Gastrocnemius medialis (tissue), 4 donors: ENCODE results near the gene TSPAN9. TPM values are rescaled to one million over a fixed set of nuclear protein-coding genes. Genes with fewer than 3 reads are reported as not detected.

Source experiments
- ATAC-seq, 2 donors: fragments of 150-250 bp; one replicate each; pipeline ENCODE4 v1.9.1; 2016
- DNase-seq, 2 donors: peaks; one replicate each; pipeline ENCODE4 v3.0.0-alpha.2; 2019
- H3K27ac ChIP-seq, 4 donors: fragments of 200-600 bp; sonication (generic); 1 replicate in 1 of 4; 2 replicates in 3 of 4; pipeline ENCODE4 v1.5.1; 2016 to 2018; ENCODE audit warnings: mild to moderate bottlenecking in 2 of 4, moderate library complexity in 1 of 4
- H3K27me3 ChIP-seq, 3 donors: fragments of 200-600 bp; sonication (generic) in 2 of 3; 1 replicate in 1 of 3; 2 replicates in 2 of 3; pipeline versions ENCODE4 v1.5.1 to v1.6.0; 2016 to 2019; ENCODE audit warnings: mild to moderate bottlenecking in 1 of 3, moderate library complexity in 1 of 3
- H3K36me3 ChIP-seq, 2 donors: fragments of 200-600 bp; sonication (generic) in 1 of 2; one replicate each; pipeline ENCODE4 v1.5.1; 2017 to 2018
- H3K4me1 ChIP-seq, 2 donors: fragments of 200-600 bp; sonication (generic) in 1 of 2; one replicate each; pipeline ENCODE4 v1.5.1; 2016 to 2017; ENCODE audit warnings: mild to moderate bottlenecking in 2 of 2
- H3K4me3 ChIP-seq, 4 donors: fragments of 200-600 bp; sonication (generic) in 3 of 4; 1 replicate in 1 of 4; 2 replicates in 3 of 4; pipeline ENCODE4 v1.5.1; 2016 to 2019; ENCODE audit warnings: mild to moderate bottlenecking in 2 of 4
- H3K9me3 ChIP-seq, 3 donors: fragments of 200-600 bp; sonication (generic) in 2 of 3; 1 replicate in 1 of 3; 2 replicates in 2 of 3; pipeline ENCODE4 v1.5.1; 2016 to 2019
- POLR2A ChIP-seq, 2 donors: fragments of 450-650 bp; IDR thresholded peaks; one replicate each; pipeline ENCODE4 v1.6.1; 2017; ENCODE audit warnings: antibody characterized with exemption in 2 of 2, mild to moderate bottlenecking in 2 of 2, moderate library complexity in 2 of 2
- in situ Hi-C, 4 donors: fragments of 200-750 bp; cut with MboI; loops; one replicate each; pipeline versions ENCODE4 v1.15.0 to v1.8.0; 2017; ENCODE audit warnings: low sequenced_read_pairs in 4 of 4
- intact Hi-C: fragments of 100-400 bp; cut with DNase I; formaldehyde crosslinking; loops from one replicate; pipeline ENCODE4 v1.15.1; 2023; ENCODE audit warnings: low total_unique reads
- total RNA-seq, 4 donors: library from RNA; depleted of rRNA; stranded (reverse); fragments of >200 nt; gene quantifications; one replicate each; pipeline versions ENCODE4 v1.1.0 to v1.2.3, GENCODE V29; 2016
- TF ChIP-seq, protein P1 (sequence below), 5 experiments: fragments of 450-650 bp in 3 of 5; fragments of 200-600 bp in 2 of 5; sonication (generic) in 2 of 5; IDR thresholded peaks in 4 of 5; conservative IDR thresholded peaks in 1 of 5; 1 replicate in 4 of 5; 2 replicates in 1 of 5; pipeline ENCODE4 v1.5.1; 2016 to 2019; ENCODE audit warnings: antibody characterized with exemption in 5 of 5, mild to moderate bottlenecking in 3 of 5, moderate library complexity in 3 of 5

The TSPAN9 gene
- total RNA-seq, 4 donors from 2014 or later: 4.7 to 9.4 (median 7.4) TPM

GRCh38 chr12:3269594-3269993 is 192.4 kb downstream of the TSPAN9 start:
- H3K4me3 ChIP-seq: no peak overlapping the region
- H3K9me3 ChIP-seq: no peaks in the 10 kb centered on the region
- peaks cover under 1 to 3% of the 10 kb centered on the region in 2 donors for H3K4me1 ChIP-seq
- DNase-seq (no peak), ATAC-seq (no peak)
- no peak overlapping the region for H3K27ac ChIP-seq
- no peaks in the 10 kb centered on the region for H3K36me3 ChIP-seq
- in situ Hi-C loops: loop anchor here in 2 of 4 donors (5.0 kb wide), 2 partner anchors 132 to 137 kb away; no protein-coding TSS in a partner anchor
- intact Hi-C loops: no loop called here
- TF ChIP-seq POLR2A (IDR thresholded peaks at IDR 0.05): no peak
- TF ChIP-seq, protein P1, sequence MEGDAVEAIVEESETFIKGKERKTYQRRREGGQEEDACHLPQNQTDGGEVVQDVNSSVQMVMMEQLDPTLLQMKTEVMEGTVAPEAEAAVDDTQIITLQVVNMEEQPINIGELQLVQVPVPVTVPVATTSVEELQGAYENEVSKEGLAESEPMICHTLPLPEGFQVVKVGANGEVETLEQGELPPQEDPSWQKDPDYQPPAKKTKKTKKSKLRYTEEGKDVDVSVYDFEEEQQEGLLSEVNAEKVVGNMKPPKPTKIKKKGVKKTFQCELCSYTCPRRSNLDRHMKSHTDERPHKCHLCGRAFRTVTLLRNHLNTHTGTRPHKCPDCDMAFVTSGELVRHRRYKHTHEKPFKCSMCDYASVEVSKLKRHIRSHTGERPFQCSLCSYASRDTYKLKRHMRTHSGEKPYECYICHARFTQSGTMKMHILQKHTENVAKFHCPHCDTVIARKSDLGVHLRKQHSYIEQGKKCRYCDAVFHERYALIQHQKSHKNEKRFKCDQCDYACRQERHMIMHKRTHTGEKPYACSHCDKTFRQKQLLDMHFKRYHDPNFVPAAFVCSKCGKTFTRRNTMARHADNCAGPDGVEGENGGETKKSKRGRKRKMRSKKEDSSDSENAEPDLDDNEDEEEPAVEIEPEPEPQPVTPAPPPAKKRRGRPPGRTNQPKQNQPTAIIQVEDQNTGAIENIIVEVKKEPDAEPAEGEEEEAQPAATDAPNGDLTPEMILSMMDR (IDR thresholded peaks at IDR 0.05 in 4 of 5, conservative IDR thresholded peaks at IDR 0.05 in 1 of 5): no peak
- H3K27me3 ChIP-seq: no peaks in the 10 kb centered on the region

- intact Hi-C loops: loop anchor here (5.0 kb wide), 1 partner anchor 39 kb away; no protein-coding TSS in a partner anchor
- no peak overlapping the region for H3K27ac ChIP-seq
Measured at GRCh38 chr12:3271146-3271545, 194.0 kb downstream of the TSPAN9 start.

DNA sequence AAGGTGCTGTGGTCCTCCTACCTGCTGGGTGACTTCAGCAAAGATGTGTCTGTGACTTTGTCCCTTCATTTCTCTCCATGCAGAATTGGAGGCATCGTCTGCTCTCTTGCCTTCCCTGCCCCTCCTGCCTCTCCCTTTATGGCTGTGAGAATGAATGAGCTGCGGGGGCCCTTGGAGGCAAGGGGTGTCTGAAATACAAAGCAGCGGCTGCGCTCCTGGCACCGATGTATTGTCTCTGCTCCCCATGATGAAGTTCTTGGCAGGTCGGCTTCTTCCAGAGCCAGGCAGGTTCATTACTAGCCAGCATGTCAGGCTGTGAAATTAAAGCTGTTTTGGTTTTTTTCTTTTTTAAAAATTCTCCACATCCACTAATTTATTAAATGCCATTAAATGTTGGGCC is 194.5 kb downstream of the TSPAN9 start:
- ATAC-seq (no peak), DNase-seq (no peak)
- H3K4me3 ChIP-seq: no peak overlapping the region
- intact Hi-C loops: loop anchor here (5.0 kb wide), 1 partner anchor 39 kb away; no protein-coding TSS in a partner anchor
- no peak overlapping the region for H3K27ac ChIP-seq
- H3K9me3 ChIP-seq: no peaks in the 10 kb centered on the region
- H3K36me3 ChIP-seq: no peaks in the 10 kb centered on the region
- in situ Hi-C loops: loop anchor here (5.0 to 10.0 kb wide), 2 partner anchors 134 to 197 kb away; partner anchors contain the start of gene TSPAN9 (in 4 of the 4)
- peaks cover 8 to 9% of the 10 kb centered on the region in 2 donors for H3K4me1 ChIP-seq
- no peaks in the 10 kb centered on the region for H3K27me3 ChIP-seq
- TF ChIP-seq, protein P1 (IDR thresholded peaks at IDR 0.05 in 4 of 5, conservative IDR thresholded peaks at IDR 0.05 in 1 of 5): no peak
- TF ChIP-seq POLR2A (IDR thresholded peaks at IDR 0.05): no peak

More at GRCh38 chr12:3271146-3271545, 194.0 kb downstream of the TSPAN9 start:
- no peaks in the 10 kb centered on the region for H3K9me3 ChIP-seq
- no peaks in the 10 kb centered on the region for H3K36me3 ChIP-seq
- no peak overlapping the region for H3K4me3 ChIP-seq
- TF ChIP-seq, protein P1 (IDR thresholded peaks at IDR 0.05 in 4 of 5, conservative IDR thresholded peaks at IDR 0.05 in 1 of 5): no peak
- no peak for TF ChIP-seq POLR2A (IDR thresholded peaks at IDR 0.05)
- no peaks in the 10 kb centered on the region for H3K27me3 ChIP-seq
- peaks cover 8 to 9% of the 10 kb centered on the region in 2 donors for H3K4me1 ChIP-seq
- in situ Hi-C loops: loop anchor here (5.0 to 10.0 kb wide), 2 partner anchors 134 to 196 kb away; partner anchors contain the start of gene TSPAN9 (in 4 of the 4)
- no peak for ATAC-seq
- DNase-seq: no peak

- no peak for DNase-seq
- Histone ChIP-seq H3K4me1 (peaks cover 8 to 9% of the 10 kb centered on the region in 2 donors), H3K9me3 (no peaks in the 10 kb centered on the region), H3K36me3 (no peaks in the 10 kb centered on the region), H3K4me3 (no peak overlapping the region), H3K27me3 (no peaks in the 10 kb centered on the region), H3K27ac (no peak overlapping the region)
- no peak for TF ChIP-seq POLR2A (IDR thresholded peaks at IDR 0.05)
- TF ChIP-seq, protein P1 (IDR thresholded peaks at IDR 0.05 in 4 of 5, conservative IDR thresholded peaks at IDR 0.05 in 1 of 5): no peak
- intact Hi-C loops: loop anchor here (5.0 kb wide), 1 partner anchor 41 kb away; no protein-coding TSS in a partner anchor
- in situ Hi-C loops: loop anchor here (5.0 to 10.0 kb wide), 2 partner anchors 136 to 198 kb away; partner anchors contain the start of gene TSPAN9 (in 4 of the 4)
- ATAC-seq: no peak
Measured at GRCh38 chr12:3272958-3273357, 195.8 kb downstream of the TSPAN9 start.
